HG02943 (cell line): ENCODE measurements around the gene NKAPL.
"Not testable (repeated sequence)": the region's sequence is repeated elsewhere in the genome, so short reads cannot be mapped to it uniquely, and the experiment has no call there.

Source experiments
- ATAC-seq: cut with Tn5 transposase; IDR thresholded peaks from one replicate; pipeline ENCODE4 v1.9.1; 2021; ENCODE audit warnings: mild to moderate bottlenecking, low read depth, moderate library complexity; ENCODE audit not compliant: unreplicated experiment

Gene NKAPL

DNA sequence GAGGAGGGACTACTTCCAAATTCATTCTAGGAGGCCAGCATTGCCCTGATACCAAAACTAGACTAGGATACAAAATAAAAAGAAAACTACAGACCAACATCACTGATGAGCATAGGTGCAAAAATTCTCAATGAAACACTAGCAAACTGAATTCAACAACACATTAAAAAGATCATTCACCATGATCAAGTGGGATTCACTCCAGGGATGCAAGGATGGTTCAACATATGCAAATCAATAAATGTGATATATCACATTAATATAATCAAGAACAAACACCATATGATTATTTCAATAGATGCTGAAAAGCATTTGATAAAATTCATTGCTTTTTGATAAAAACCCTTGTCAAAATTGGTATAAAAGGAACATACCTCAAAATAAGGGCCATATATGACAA lies 32.5 kb downstream of the NKAPL start:
- ATAC-seq: no peak

DNA sequence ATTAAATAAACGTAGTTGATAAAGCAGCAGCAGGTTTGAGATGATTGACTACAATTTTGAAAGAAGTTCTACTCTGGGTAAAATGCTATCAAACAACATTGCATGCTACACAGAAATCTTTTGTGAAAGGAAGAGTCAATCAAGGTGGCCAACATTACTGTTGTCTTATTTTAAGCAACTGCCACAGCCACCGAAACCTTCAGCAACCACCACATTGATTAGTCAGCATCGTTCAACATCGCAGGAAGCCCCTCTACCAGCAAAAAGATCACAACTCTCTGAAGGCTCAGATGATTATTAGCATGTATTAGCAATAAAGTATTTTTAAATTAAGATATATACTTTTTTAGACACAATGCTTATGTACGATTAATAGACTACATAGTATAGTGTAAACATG lies 36.2 kb downstream of the NKAPL start:
- no peak for ATAC-seq

DNA sequence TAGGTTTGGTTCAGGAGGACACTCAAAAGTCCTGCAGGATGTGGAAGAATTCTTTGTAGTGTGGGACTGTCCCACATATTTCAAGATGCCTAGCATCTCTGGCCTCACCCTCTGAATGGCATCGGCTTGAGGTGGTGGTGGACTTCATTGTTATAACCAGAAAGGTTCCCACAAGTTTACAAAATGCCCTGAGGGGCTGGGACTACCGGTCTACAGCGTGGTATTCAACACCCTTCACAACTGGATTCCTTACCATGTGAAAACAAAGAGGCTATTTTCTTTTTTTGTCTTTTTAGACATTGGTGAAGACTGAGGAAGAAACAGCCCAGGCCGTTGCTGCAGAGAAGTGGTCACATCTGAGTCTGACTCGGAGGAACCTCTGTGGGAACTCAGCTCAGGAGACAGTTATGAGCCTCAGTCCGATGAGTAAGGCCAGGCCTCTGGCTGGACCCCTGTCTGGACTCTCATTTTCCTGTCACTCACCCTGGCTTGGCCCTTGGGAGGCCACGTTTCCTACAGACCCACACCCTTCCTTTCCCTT lies 37.5 kb downstream of the NKAPL start:
- ATAC-seq: no peak

DNA sequence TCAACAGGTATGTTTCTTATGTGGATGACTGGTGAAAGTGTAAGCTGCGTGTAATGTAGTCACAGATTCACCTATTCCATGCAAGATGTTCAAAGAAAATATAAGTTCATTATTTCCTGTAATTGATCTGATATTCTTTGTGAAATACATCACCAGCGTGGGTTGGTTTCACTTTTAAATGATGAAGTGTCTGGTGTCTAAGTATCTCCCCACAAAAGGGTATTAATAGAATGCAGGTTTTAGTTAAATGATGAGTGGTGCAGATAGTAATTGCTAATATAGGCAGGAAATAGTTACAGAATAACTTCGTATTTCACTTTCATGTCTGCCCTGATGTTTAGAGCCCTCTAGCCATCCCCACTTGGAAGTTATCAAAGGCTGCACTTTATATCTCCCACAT lies 44.5 kb downstream of the NKAPL start:
- no peak for ATAC-seq

DNA sequence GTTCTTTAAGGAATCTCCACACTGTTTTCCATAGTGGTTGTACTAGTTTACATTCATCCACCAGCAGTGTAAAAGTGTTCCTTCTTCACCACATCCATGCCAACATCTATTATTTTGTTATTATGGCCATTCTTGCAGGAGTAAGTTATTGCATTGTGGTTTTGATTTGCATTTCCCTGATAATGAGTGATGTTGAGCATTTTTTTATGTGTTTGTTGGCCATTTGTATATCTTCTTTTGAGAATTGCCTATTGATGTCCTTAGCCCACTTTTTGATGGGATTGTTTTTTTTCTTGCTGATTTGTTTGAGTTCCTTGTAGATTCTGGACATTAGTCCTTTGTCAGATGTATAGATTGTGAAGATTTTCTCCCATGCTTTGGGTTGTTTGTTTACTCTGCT lies 47.3 kb downstream of the NKAPL start:
- ATAC-seq: not testable (repeated sequence)
